H1 (cell line): ENCODE data around the gene NR3C2. TPM values are rescaled to one million over a fixed set of nuclear protein-coding genes. Genes with fewer than 3 reads are reported as not detected.

Experiments
- ATF2 ChIP-seq: IDR thresholded peaks from 2 replicates; pipeline ENCODE4 v1.6.1; 2012; ENCODE audit warnings: low read length, inconsistent platforms
- BACH1 ChIP-seq: IDR thresholded peaks from 2 replicates; pipeline ENCODE4 v1.6.1; 2012; ENCODE audit warnings: low read length, improper control_type of control experiment
- BRCA1 ChIP-seq: IDR thresholded peaks from 2 replicates; pipeline ENCODE4 v1.6.1; 2012; ENCODE audit warnings: low read depth, low read length, improper control_type of control experiment
- CTBP2 ChIP-seq: IDR thresholded peaks from 2 replicates; pipeline ENCODE4 v1.7.0; 2011; ENCODE audit warnings: borderline replicate concordance, mild to moderate bottlenecking, moderate library complexity, mixed read lengths, low read length; ENCODE audit not compliant: insufficient read depth, insufficient read length
- GABPA ChIP-seq: IDR thresholded peaks from 2 replicates; pipeline ENCODE4 v1.6.1; 2011; ENCODE audit warnings: mild to moderate bottlenecking, low read length, moderate library complexity, borderline replicate concordance; ENCODE audit not compliant: insufficient read depth
- POLR2AphosphoS5 ChIP-seq: IDR thresholded peaks from 2 replicates; pipeline ENCODE4 v1.6.1; 2011; ENCODE audit warnings: low read depth, low read length
- POU5F1 ChIP-seq: IDR thresholded peaks from 2 replicates; pipeline ENCODE4 v1.6.1; 2011; ENCODE audit warnings: low read depth, mild to moderate bottlenecking, low read length, moderate library complexity
- SIX5 ChIP-seq: IDR thresholded peaks from 2 replicates; pipeline ENCODE4 v1.6.1; 2011; ENCODE audit warnings: mild to moderate bottlenecking, low read depth, low read length
- polyA plus RNA-seq, 7 experiments: library from polyadenylated mRNA; depleted of rRNA in 3 of 7; stranded (reverse) in 5 of 7; unstranded in 2 of 7; fragments of >200 nt in 5 of 7; fragments of 200-250 nt in 2 of 7; gene quantifications; 1 replicate in 5 of 7; 2 replicates in 1 of 7; 4 replicates in 1 of 7; pipeline versions ENCODE4 v1.2.1 to v1.2.3, GENCODE V29; 2011 to 2013; ENCODE audit warnings: missing spikeins in 2 of 7, mixed read lengths in 2 of 7
- total RNA-seq: library from RNA; stranded (reverse); fragmentation: NEBNext Ultra II Directional; extraction: Animal tissue kit (Norgen Biotek cat#: 25700); gene quantifications from 2 replicates; pipeline ENCODE4 v1.2.1, GENCODE V29; 2021

Gene NR3C2
- total and polyA plus RNA-seq, 2 of the 8 experiments (the other 6 are each of a cell fraction or from before 2014, with no cell fraction given): 0.80 to 3.9 TPM

GRCh38 chr4:148283665-148284064 is 158.5 kb downstream of the NR3C2 start (continued):
- TF ChIP-seq ATF2 (no peak), BRCA1 (no peak), BACH1 (no peak), SIX5 (no peak), GABPA (no peak), CTBP2 (no peak), POU5F1 (no peak), POLR2AphosphoS5 (no peak)
